Measurements from ENCODE around the gene VIL1.

The VIL1 gene

GRCh38 chr2:218418717-218419458 lies at the start of gene VIL1:
VIL1 (plus strand) TSS chr2:218419123; CDS start chr2:218423779, 4,656 bp downstream.
- no peak for DNase-seq

- no peak for DNase-seq
Measured at GRCh38 chr2:218369330-218369729, 49.6 kb upstream of the VIL1 start.

- DNase-seq: no peak
Measured at GRCh38 chr2:218370410-218371063, 48.4 kb upstream of the VIL1 start.

DNA sequence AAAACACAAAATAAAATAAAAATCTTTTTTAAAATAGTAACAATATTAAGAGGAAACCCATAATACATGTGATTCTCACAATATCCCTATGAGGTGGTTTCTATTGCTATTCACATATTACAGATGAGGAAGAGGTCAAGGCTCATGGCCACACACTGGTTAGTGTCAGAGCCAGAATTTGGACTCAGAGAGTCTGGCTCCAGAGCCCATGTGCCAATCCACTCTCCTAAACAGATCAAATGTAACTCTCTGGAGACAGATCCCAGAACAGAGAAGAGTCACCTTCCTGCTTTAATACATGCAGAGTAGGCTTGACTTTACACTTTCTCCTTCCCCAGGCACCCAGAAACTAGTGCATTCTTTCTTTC lies 47.0 kb upstream of the VIL1 start:
- no peak for DNase-seq

- DNase-seq: no peak
Measured at GRCh38 chr2:218374795-218375194, 44.1 kb upstream of the VIL1 start.

DNA sequence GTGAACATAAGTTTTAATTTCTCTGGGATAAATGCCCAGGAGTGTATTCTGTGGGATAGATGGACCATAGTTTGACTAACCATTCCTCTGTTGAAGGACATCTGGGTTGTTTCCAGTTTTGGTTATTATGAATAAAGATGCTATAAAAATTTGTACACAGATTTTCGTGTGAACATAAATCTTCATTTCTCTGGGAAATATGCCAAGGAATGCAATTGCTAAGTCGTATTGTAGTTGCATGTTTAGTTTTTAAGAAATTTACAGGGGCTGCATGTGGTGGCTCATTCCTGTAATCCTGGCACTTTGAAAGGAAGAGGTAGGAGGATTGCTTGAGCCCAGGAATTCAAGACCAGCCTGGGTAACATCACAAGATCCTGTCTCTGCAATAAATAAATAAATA lies 43.7 kb upstream of the VIL1 start:
- no peak for DNase-seq

DNA sequence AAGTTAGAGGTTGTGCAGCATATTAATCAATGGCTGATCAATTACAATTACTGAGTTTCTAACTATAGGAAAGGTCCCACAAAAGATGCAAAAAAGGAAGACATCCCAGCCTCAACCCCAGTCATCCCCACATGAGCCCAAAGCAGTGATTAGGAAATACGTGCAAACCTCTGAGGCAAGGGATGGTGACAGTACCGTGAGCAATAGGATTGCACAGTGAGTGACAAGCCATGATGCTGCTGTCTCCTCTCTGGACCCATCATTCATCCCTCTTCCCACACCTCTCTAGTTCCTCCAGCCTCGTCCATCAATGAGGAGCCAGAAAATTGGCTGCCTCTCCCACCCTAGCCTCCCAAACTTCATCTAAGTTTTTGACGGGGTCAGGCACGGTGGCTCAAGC lies 40.9 kb upstream of the VIL1 start:
- DNase-seq: no peak

- DNase-seq: no peak
Measured at GRCh38 chr2:218381916-218382366, 37.0 kb upstream of the VIL1 start, which contains the start of gene SLC11A1. SLC11A1 (plus strand) TSS chr2:218382273; CDS start chr2:218382369, 96 bp downstream.

GRCh38 chr2:218382785-218383184 lies 36.1 kb upstream of the VIL1 start:
- no peak for DNase-seq

DNA sequence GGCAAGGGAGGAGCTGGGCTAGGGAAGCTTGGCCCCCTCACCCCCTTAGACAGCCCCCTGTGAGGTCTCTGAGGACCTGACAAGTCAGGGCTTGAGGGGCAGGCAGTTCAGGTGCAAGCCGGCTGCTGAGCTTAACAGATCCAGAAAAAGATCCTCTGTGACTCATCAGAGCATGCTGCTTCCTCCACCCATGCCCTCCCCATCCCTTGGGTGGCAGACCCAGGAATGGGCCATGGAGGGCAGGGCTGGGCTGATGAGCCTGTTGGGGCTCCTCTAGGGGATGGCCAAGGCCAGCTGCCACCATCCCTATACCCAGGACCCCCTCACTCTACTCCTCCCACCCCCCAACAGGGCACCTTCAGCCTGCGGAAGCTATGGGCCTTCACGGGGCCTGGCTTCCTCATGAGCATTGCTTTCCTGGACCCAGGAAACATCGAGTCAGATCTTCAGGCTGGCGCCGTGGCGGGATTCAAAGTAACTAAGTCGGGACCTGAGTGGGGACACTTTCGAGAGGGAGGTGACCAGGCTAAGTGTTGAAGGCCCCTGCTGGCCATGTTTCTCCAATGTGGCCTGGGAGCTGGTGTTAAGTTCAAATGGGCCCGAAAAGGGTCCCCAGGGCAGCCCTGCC lies 34.9 kb upstream of the VIL1 start:
- DNase-seq: no peak

DNA sequence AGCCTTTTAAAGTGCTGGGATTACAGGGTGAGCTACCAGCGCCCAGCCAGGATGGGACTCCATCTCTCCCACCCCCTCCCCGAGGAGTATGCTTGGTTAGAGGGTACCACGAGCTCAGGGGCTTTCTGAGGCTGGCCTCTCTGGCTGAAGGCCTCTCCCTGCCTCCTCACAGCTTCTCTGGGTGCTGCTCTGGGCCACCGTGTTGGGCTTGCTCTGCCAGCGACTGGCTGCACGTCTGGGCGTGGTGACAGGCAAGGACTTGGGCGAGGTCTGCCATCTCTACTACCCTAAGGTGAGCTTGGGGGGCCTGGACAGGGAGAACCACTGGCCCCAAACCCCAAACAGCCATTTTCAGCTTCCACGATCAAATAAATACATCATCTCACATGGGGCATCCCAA lies 33.9 kb upstream of the VIL1 start:
- DNase-seq: no peak

- no peak for DNase-seq
Measured at GRCh38 chr2:218386505-218387368, 32.2 kb upstream of the VIL1 start.

GRCh38 chr2:218387369-218388194 lies 31.3 kb upstream of the VIL1 start:
- no peak for DNase-seq

DNA sequence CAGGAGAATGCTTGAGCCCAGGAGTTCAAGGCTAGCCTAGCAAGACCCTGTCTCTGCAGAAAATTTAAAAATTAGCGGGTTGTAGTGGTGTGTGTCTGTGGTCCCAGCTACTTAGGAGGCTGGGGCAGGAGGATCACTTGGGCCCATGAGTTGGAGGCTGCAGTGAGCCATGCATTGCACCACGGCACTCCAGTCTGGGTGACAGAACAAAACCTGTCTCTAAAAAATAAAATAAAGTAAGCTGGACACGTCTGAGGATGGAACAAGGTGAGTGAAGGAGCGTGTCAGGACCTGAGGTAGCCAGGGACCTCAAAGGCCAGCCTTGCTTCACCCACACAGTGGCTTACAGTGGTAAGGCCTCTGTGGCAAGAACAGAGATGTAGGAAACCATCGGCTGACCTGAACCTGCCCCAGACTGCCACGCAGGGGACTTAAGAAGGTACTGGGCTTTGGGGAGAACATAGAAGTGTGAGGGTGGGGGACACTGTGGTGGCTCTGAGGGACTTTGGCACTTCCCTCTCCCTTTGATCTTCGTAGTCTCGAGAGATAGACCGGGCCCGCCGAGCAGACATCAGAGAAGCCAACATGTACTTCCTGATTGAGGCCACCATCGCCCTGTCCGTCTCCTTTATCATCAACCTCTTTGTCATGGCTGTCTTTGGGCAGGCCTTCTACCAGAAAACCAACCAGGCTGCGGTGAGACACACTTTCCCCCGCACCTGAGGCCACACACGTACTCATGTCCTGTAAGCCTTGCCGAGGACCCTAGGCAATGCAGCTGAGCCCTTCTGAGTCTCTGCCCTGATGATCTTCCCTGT lies 29.4 kb upstream of the VIL1 start:
- no peak for DNase-seq

DNA sequence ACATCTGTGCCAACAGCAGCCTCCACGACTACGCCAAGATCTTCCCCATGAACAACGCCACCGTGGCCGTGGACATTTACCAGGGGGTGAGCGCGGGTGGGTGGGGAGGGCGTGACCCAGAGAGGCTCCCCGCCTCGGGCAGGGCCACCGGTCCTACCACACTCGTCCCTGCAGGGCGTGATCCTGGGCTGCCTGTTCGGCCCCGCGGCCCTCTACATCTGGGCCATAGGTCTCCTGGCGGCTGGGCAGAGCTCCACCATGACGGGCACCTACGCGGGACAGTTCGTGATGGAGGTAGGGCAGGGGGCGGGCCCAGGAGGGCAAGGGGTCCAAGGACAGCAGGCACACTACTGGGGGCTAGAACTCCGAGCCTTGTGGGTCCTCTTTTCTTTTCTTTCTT lies 27.7 kb upstream of the VIL1 start:
- no peak for DNase-seq

DNA sequence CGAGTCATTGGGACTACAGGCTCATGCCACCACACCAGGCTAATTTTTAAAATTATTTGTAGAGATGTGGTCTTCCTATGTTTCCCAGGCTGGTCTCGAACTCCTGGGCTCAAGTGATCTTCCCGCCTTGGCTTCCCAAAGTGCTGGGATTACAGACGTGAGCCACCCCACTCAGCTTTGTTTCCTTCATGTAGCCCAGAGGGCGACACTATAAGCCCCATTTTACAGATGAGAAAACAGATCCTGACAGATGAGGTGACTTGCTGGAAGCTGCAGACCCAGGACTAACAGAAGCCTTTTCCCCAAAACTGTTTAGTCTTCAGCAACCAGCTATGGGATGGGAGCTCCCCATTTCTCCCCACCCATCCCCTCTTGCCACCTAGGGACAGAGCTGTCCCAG lies 26.5 kb upstream of the VIL1 start:
- DNase-seq: no peak

DNA sequence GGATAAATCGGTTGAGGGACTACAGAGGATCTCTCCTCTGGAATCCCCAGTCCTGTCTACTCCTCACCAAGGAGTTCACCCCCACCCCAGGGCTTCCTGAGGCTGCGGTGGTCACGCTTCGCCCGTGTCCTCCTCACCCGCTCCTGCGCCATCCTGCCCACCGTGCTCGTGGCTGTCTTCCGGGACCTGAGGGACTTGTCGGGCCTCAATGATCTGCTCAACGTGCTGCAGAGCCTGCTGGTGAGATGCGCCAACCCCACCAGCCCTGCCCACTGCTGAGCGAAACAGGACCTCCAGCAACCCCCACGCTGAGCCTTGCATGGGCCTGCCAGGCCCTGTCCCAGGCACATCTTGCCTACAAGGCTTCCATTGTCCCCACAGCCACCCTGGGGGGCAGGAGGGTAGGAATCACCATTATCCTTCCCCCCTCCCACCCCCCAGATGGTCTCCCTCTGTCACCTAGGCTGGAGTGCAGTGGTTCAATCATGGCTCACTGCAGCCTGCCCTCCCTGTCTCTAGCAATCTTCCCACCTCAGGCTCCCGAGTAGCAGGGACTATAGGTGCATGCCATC lies 25.9 kb upstream of the VIL1 start:
- no peak for DNase-seq

GRCh38 chr2:218393750-218394290 lies 25.1 kb upstream of the VIL1 start:
- DNase-seq: no peak

GRCh38 chr2:218394298-218395089 lies 24.4 kb upstream of the VIL1 start:
- DNase-seq: no peak

DNA sequence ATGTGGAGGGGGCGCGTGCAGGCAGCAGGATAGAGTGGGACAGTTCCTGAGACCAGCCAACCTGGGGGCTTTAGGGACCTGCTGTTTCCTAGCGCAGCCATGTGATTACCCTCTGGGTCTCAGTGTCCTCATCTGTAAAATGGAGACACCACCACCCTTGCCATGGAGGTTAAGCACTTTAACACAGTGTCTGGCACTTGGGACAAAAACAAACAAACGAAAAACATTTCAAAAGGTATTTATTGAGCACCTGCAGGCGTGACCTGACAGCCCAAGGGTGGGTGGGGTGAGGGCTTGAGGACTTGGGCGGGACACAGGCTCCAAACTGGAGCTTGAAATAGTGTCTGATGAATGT lies 23.9 kb upstream of the VIL1 start:
- DNase-seq: no peak
